DMS 273 (cell line): Measurements from ENCODE around the gene PTPRE.
A peak's percentile ranks its signal among the peaks of the same experiment; 100 is the strongest.

Source experiments
- DNase-seq: peaks from one replicate; lab custom pipeline; 2025; ENCODE audit not compliant: unreplicated experiment; lab: John Stamatoyannopoulos, UW

Gene PTPRE

GRCh38 chr10:128069351-128070051 is 162.6 kb downstream of the PTPRE start:
- peak; percentile 81 for DNase-seq

- no peak for DNase-seq
Measured at GRCh38 chr10:128070161-128070560, 163.3 kb downstream of the PTPRE start.

DNA sequence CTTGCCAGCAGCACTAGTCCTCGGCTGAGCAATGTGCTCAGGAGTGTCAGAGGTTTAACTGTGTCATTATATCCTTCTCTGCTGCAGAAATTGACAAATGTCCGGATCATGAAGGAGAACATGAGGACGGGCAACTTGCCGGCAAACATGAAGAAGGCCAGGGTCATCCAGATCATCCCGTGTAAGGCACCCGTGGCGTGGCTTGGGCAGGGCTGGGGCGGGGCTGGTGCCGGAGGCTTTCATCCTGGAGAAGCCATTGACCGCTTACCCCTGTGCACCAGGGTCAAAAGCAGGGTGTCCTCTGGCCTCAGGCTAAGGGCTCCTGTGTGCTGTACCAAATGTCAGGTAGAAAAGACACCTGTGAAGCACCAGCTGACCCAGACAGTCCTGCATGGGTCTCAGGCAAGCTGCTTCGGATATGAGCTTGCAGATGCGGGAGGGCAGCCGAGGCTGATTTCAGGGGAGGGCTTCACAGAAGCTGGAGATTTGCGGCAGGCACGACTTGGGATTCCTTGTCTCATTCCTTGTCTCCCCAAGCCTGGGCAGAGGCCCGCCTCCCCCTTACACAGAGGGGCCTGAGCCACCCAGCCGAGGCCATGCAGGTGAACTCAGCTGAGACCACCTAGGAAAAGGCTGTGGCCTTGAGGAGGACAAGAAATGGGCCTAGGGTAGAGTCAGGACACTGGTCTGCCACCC is 164.0 kb downstream of the PTPRE start:
- no peak for DNase-seq

- no peak for DNase-seq
Measured at GRCh38 chr10:128071417-128071782, 164.5 kb downstream of the PTPRE start.

- no peak for DNase-seq
Measured at GRCh38 chr10:128072046-128072445, 165.1 kb downstream of the PTPRE start.

- DNase-seq: no peak
Measured at GRCh38 chr10:128072941-128073645, 166.2 kb downstream of the PTPRE start.

- DNase-seq: no peak
Measured at GRCh38 chr10:128073890-128074289, 167.0 kb downstream of the PTPRE start.

- DNase-seq: no peak
Measured at GRCh38 chr10:128074589-128074988, 167.7 kb downstream of the PTPRE start.

GRCh38 chr10:128077155-128077875 is 170.4 kb downstream of the PTPRE start:
- DNase-seq: no peak

- peak; percentile 68 for DNase-seq
Measured at GRCh38 chr10:128078136-128078969, 171.4 kb downstream of the PTPRE start.

DNA sequence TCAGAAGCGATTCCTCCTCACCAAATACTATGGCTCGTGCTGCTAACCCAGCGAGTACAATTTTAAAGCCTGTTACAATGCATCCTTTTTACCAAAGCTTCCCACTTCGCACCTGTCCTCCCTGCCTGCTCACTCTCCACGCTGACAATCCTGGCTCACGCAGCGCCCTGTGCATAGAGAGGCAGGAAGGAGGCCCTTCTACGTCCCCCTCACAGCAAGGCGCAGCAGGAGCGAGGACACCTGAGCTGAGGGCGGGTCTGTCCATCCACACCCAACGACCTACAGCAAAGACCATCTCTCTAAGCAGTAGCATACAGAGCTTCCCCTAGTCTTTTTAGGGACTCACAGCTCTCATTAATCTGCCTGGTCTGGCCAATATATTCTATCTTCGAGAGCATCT is 173.3 kb downstream of the PTPRE start:
- DNase-seq: no peak

DNA sequence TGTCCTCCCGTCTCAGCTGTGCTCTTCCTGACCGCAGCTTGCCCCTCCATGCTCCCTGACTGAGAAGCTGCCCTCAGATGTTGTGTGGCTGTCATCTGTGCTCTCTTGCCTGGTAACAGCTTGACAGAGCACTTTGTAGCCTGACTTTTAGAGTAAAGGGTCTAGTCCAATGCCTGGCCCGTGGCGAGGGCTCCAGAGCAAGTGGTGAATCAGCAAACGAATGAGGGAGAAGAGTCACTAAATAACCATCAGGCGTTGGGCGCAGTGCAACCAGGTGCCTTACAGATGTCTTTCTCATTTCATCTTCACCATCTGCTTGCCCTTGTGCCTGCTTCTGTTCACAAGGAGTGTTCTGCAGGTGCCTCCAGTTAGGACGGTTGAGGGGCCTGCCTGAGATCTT is 173.7 kb downstream of the PTPRE start:
- no peak for DNase-seq

DNA sequence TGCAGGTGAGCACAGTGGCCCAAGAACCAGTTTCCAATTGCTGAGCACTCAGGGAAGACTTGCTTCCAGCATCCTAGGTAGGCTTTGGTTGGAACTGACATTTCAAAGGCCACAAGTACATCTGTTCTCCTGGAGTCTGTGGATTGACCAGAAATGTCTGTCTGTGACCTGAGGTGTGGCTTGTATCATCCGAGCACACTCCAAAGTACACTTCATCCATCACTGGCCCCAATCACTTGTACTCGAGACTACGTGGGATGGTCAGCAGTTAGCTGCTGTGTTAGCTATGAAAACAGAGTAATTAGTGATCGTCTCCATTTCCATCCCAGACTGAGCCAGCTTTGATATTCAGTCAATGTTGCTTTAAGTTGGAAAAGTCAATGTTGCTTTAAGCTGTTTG is 174.3 kb downstream of the PTPRE start:
- DNase-seq: no peak

DNA sequence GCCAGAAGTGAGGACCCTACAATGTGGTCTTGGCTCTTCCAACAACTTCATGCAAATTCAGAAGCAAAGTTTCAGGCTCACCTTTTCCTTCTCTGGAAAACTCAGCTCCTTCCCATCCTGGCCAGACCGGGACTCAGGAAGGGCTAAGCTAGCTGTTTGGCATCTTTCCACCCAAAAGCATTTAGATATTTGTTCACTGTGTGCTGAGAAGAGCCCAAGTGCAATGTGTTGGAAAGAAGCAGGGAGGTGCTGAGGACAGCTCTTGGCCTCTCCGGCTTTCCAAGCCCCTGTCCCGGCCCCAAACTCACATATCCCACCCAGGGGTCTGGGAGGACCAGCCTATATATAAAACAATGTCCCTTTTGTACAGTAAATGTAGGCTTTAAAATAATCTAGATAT is 174.8 kb downstream of the PTPRE start:
- no peak for DNase-seq

DNA sequence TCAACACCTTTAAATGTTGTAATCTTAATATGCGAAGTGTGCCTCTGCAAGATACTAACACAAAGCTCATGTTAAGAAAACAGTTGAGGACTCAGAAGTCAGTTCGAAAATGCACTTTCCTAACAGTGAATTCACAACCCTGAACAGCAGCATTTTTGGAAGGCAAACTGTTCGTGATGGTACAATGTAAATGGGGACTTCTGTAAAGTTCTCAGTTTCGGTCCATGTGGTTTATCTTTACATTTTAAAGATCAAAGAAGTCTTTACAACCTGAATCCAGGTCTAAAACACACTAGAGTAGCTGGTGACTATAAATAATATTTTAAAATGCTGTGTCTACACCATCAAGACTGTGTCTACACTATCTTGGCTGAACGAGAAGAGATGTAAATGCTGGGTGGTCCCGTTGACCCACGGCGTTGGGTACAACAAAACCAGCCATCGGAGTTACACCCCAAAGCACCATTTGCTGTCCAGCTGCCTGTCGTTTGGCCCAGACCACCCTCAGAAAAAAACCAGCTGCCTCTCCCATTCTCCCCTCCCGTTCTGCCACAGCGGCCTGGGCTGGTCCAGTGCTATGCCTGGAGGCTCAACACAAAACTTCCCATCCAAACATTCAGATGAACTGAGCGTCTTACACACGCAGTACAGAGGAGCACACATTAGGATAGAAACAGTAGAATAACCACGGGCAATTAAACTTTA is 176.4 kb downstream of the PTPRE start:
- no peak for DNase-seq

DNA sequence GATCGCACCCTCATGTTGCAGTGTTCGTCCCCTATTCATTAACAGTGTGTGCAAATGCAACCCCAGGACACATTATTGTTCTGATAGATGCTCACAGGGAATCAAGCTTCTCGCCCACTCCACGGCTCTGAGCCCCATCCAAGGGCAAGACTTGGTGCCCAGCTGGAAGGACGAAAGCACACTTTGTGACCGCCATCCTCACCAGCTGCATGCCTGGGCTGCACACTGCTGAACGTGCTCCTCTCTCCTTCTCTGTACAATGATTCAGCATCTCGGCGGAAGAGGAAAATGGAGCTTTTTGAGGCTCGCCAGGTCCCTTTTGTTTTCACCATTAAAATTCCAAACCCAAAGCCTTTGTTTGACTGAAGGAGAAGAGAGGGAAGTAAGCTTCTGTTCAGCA is 177.5 kb downstream of the PTPRE start:
- no peak for DNase-seq

- no peak for DNase-seq
Measured at GRCh38 chr10:128084991-128085390, 178.1 kb downstream of the PTPRE start.

DNA sequence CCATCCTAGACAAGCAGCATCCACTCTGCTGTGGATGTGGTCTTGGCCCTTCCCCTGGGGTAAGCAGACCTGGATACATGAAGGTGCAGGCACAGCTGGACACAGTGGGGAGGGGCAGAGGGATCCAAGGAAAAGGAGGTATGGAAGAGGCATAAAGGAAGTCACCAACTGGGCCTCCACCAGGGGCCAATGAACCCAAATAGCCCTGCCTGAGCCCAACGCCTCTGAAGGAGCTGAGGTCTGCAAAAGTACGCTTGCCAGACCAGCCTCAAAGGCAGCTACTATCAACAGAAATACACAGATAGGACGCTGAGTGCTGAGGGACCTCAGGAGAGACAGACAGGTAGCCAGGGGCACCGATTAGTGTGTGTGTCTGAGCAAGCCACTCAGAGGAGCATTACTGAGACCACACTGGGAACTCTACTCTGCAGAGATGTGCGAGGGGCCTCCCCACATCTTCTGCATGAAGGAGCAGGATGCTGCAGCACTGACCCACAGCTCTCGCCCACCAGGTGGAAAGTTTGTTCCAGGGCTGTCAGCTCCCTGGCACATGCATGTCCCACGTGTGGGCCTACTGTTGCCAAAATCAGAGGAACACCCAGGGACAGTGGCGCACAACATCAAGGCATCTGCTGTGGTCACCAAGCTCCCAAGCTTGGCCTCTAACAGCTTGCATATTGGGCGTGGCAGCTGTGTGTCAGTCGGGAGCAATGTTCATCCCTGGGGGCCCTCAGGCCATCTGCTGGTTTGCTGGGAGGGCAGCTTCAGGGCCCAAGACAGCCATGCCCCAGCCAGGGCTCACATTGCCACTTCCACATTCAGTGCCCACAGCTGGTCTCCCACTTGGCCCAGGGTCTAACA is 179.3 kb downstream of the PTPRE start:
- DNase-seq: peak; percentile 79
